ENCODE data around the gene SLC40A1. TPM values are rescaled to one million over a fixed set of nuclear protein-coding genes. Genes with fewer than 3 reads are reported as not detected.
"Not testable (repeated sequence)": the region's sequence is repeated elsewhere in the genome, so short reads cannot be mapped to it uniquely, and the experiment has no call there.

The SLC40A1 gene
- total RNA-seq, 2 experiments from 2014 or later, result 4.1 to 4.6 TPM

GRCh38 chr2:189610700-189611099 is 30.1 kb upstream of the SLC40A1 start:
- H3K36me3 Mint-ChIP-seq, result no peaks in the 10 kb centered on the region
- H3K9me3 Mint-ChIP-seq, result no peaks in the 10 kb centered on the region
- DNase-seq (no peak), ATAC-seq (ENCODE audit: low read depth) (no peak)
- no peaks in the 10 kb centered on the region for H3K4me1 Mint-ChIP-seq
- POLR2A ChIA-PET, result no interaction called here
- H3K27ac Mint-ChIP-seq, result no peak overlapping the region
- peaks cover 4% of the 10 kb centered on the region for H3K27me3 Mint-ChIP-seq
- H3K4me3 Mint-ChIP-seq, result no peak overlapping the region

GRCh38 chr2:189609853-189610252 is 29.3 kb upstream of the SLC40A1 start:
- no peaks in the 10 kb centered on the region for H3K36me3 Mint-ChIP-seq
- POLR2A ChIA-PET, result no interaction called here

GRCh38 chr2:189609423-189609816 is 28.8 kb upstream of the SLC40A1 start:
- Mint-ChIP-seq H3K36me3 (no peaks in the 10 kb centered on the region), H3K4me3 (no peak overlapping the region), H3K4me1 (no peaks in the 10 kb centered on the region), H3K27me3 (peaks cover 3% of the 10 kb centered on the region), H3K27ac (no peak overlapping the region), H3K9me3 (no peaks in the 10 kb centered on the region)
- POLR2A ChIA-PET, result no interaction called here
- DNase-seq (no peak), ATAC-seq (ENCODE audit: low read depth) (no peak)

More at GRCh38 chr2:189609853-189610252, 29.3 kb upstream of the SLC40A1 start:
- H3K9me3 Mint-ChIP-seq, result no peaks in the 10 kb centered on the region
- ATAC-seq (ENCODE audit: low read depth) (no peak), DNase-seq (no peak)
- H3K4me1 Mint-ChIP-seq, result no peaks in the 10 kb centered on the region
- peaks cover 6% of the 10 kb centered on the region for H3K27me3 Mint-ChIP-seq
- no peak overlapping the region for H3K4me3 Mint-ChIP-seq
- H3K27ac Mint-ChIP-seq, result no peak overlapping the region

- Mint-ChIP-seq H3K4me1 (no peaks in the 10 kb centered on the region), H3K4me3 (no peak overlapping the region), H3K27ac (no peak overlapping the region), H3K27me3 (peaks cover 2% of the 10 kb centered on the region), H3K36me3 (no peaks in the 10 kb centered on the region), H3K9me3 (no peaks in the 10 kb centered on the region)
- ATAC-seq (ENCODE audit: low read depth) (no peak), DNase-seq (no peak)
- POLR2A ChIA-PET, result no interaction called here
Measured at GRCh38 chr2:189608795-189609422, 28.3 kb upstream of the SLC40A1 start.

GRCh38 chr2:189608170-189608569 is 27.6 kb upstream of the SLC40A1 start:
- no peak overlapping the region for H3K27ac Mint-ChIP-seq
- no peaks in the 10 kb centered on the region for H3K36me3 Mint-ChIP-seq
- no peak overlapping the region for H3K4me3 Mint-ChIP-seq
- no peak for DNase-seq
- no peaks in the 10 kb centered on the region for H3K9me3 Mint-ChIP-seq
- no peak for ATAC-seq (ENCODE audit: low read depth)
- peaks cover 4% of the 10 kb centered on the region for H3K27me3 Mint-ChIP-seq
- POLR2A ChIA-PET, result no interaction called here
- H3K4me1 Mint-ChIP-seq, result no peaks in the 10 kb centered on the region

- no peak for DNase-seq
- Mint-ChIP-seq H3K4me1 (no peaks in the 10 kb centered on the region), H3K9me3 (no peaks in the 10 kb centered on the region), H3K27me3 (peaks cover 6% of the 10 kb centered on the region), H3K4me3 (no peak overlapping the region), H3K36me3 (no peaks in the 10 kb centered on the region), H3K27ac (no peak overlapping the region)
- ATAC-seq (ENCODE audit: low read depth), result no peak
- POLR2A ChIA-PET, result no interaction called here
Measured at GRCh38 chr2:189602233-189602632, 21.6 kb upstream of the SLC40A1 start.

- H3K4me3 Mint-ChIP-seq; H3K27me3 Mint-ChIP-seq; H3K4me1 Mint-ChIP-seq; DNase-seq; H3K9me3 Mint-ChIP-seq; POLR2A ChIA-PET; H3K36me3 Mint-ChIP-seq; H3K27ac Mint-ChIP-seq; ATAC-seq (ENCODE audit: low read depth): not testable (repeated sequence)
Measured at GRCh38 chr2:189601652-189602051, 21.1 kb upstream of the SLC40A1 start.

GRCh38 chr2:189601043-189601442 is 20.5 kb upstream of the SLC40A1 start:
- POLR2A ChIA-PET, result no interaction called here
- Mint-ChIP-seq H3K27ac (no peak overlapping the region), H3K36me3 (no peaks in the 10 kb centered on the region), H3K4me3 (no peak overlapping the region), H3K9me3 (peaks cover 1% of the 10 kb centered on the region), H3K4me1 (no peaks in the 10 kb centered on the region), H3K27me3 (peaks cover 6% of the 10 kb centered on the region)
- DNase-seq, result no peak
- ATAC-seq (ENCODE audit: low read depth), result no peak

GRCh38 chr2:189599245-189599644 is 18.7 kb upstream of the SLC40A1 start:
- POLR2A ChIA-PET, result no interaction called here
- Mint-ChIP-seq H3K4me3 (no peak overlapping the region), H3K36me3 (no peaks in the 10 kb centered on the region), H3K27ac (no peak overlapping the region), H3K9me3 (peaks cover 1% of the 10 kb centered on the region), H3K27me3 (peaks cover 4% of the 10 kb centered on the region), H3K4me1 (no peaks in the 10 kb centered on the region)
- no peak for DNase-seq
- no peak for ATAC-seq (ENCODE audit: low read depth)

GRCh38 chr2:189595417-189595816 is 14.8 kb upstream of the SLC40A1 start:
- ATAC-seq (ENCODE audit: low read depth), result no peak
- H3K27me3 Mint-ChIP-seq, result no peaks in the 10 kb centered on the region
- peaks cover 14% of the 10 kb centered on the region for H3K4me1 Mint-ChIP-seq
- H3K9me3 Mint-ChIP-seq, result peaks cover 1% of the 10 kb centered on the region
- no peak for DNase-seq
- H3K4me3 Mint-ChIP-seq, result no peak overlapping the region
- POLR2A ChIA-PET, result no interaction called here
- H3K27ac Mint-ChIP-seq, result no peak overlapping the region
- H3K36me3 Mint-ChIP-seq, result no peaks in the 10 kb centered on the region

- POLR2A ChIA-PET, result no interaction called here
- ATAC-seq (ENCODE audit: low read depth), result no peak
- no peak for DNase-seq
- Mint-ChIP-seq H3K4me1 (peaks cover 14% of the 10 kb centered on the region), H3K27ac (no peak overlapping the region), H3K9me3 (peaks cover 1% of the 10 kb centered on the region), H3K27me3 (peaks cover 2% of the 10 kb centered on the region), H3K36me3 (peaks cover 2% of the 10 kb centered on the region), H3K4me3 (no peak overlapping the region)
Measured at GRCh38 chr2:189594305-189594704, 13.7 kb upstream of the SLC40A1 start.

GRCh38 chr2:189593115-189593514 is 12.5 kb upstream of the SLC40A1 start:
- peaks cover 14% of the 10 kb centered on the region for H3K4me1 Mint-ChIP-seq
- POLR2A ChIA-PET, result no interaction called here
- H3K9me3 Mint-ChIP-seq, result peaks cover 1% of the 10 kb centered on the region
- no peak overlapping the region for H3K27ac Mint-ChIP-seq
- H3K36me3 Mint-ChIP-seq, result peaks cover 2% of the 10 kb centered on the region
- ATAC-seq (ENCODE audit: low read depth), result no peak
- H3K4me3 Mint-ChIP-seq, result no peak overlapping the region
- H3K27me3 Mint-ChIP-seq, result peaks cover 2% of the 10 kb centered on the region
- DNase-seq, result no peak

GRCh38 chr2:189592353-189592984 is 11.9 kb upstream of the SLC40A1 start:
- Mint-ChIP-seq H3K4me3 (no peak overlapping the region), H3K36me3 (peaks cover 2% of the 10 kb centered on the region), H3K27me3 (peaks cover 2% of the 10 kb centered on the region), H3K27ac (no peak overlapping the region), H3K9me3 (peaks cover 1% of the 10 kb centered on the region), H3K4me1 (peaks cover 14% of the 10 kb centered on the region)
- POLR2A ChIA-PET, result no interaction called here
- ATAC-seq (ENCODE audit: low read depth) (no peak), DNase-seq (no peak)

GRCh38 chr2:189587780-189588179 is 7.2 kb upstream of the SLC40A1 start:
- H3K4me1 Mint-ChIP-seq, result peaks cover 10% of the 10 kb centered on the region
- POLR2A ChIA-PET, result no interaction called here
- H3K36me3 Mint-ChIP-seq, result peaks cover 2% of the 10 kb centered on the region
- no peak for ATAC-seq (ENCODE audit: low read depth)
- no peaks in the 10 kb centered on the region for H3K9me3 Mint-ChIP-seq
- H3K27me3 Mint-ChIP-seq, result peaks cover 15% of the 10 kb centered on the region
- DNase-seq, result no peak
- H3K27ac Mint-ChIP-seq, result no peak overlapping the region
- H3K4me3 Mint-ChIP-seq, result no peak overlapping the region
